Trophoblast cell (in vitro differentiated cells and primary cell): ENCODE data around the gene CFAP46.

ENCODE experiments used
- DNase-seq, 2 donors: peaks; one replicate each; pipeline ENCODE4 v3.0.0-alpha.2; 2016
- H2AFZ ChIP-seq: 2 replicates; pipeline ENCODE4 v1.6.1; 2013; ENCODE audit warnings: low read length, moderate library complexity, mild to moderate bottlenecking; ENCODE audit not compliant: insufficient read depth, poor library complexity
- H2AK5ac ChIP-seq: 2 replicates; pipeline ENCODE4 v1.6.1; 2013; ENCODE audit warnings: mild to moderate bottlenecking, low read length
- H2BK120ac ChIP-seq: 2 replicates; pipeline ENCODE4 v1.6.1; 2013; ENCODE audit warnings: low read length, mild to moderate bottlenecking, moderate library complexity; ENCODE audit not compliant: insufficient read depth, poor library complexity
- H2BK12ac ChIP-seq: 2 replicates; pipeline ENCODE4 v1.6.1; 2013; ENCODE audit warnings: mild to moderate bottlenecking, low read length, moderate library complexity
- H2BK5ac ChIP-seq: 2 replicates; pipeline ENCODE4 v1.6.1; 2013; ENCODE audit warnings: low read length, low read depth, moderate library complexity, mild to moderate bottlenecking; ENCODE audit not compliant: poor library complexity
- H3K14ac ChIP-seq: 2 replicates; pipeline ENCODE4 v1.6.1; 2013; ENCODE audit warnings: mild to moderate bottlenecking, low read length
- H3K18ac ChIP-seq: 2 replicates; pipeline ENCODE4 v1.6.1; 2013; ENCODE audit warnings: mild to moderate bottlenecking, low read length
- H3K23ac ChIP-seq: 2 replicates; pipeline ENCODE4 v1.6.1; 2013; ENCODE audit warnings: low read length
- H3K27ac ChIP-seq: 2 replicates; pipeline ENCODE4 v1.5.1; 2013; ENCODE audit warnings: low read depth, mild to moderate bottlenecking, inconsistent platforms, low read length, moderate library complexity
- H3K27me3 ChIP-seq: 2 replicates; pipeline ENCODE4 v1.6.1; 2013; ENCODE audit warnings: inconsistent platforms, mild to moderate bottlenecking, low read length, moderate library complexity; ENCODE audit not compliant: insufficient read depth
- H3K36me3 ChIP-seq, 2 experiments: 1 replicate in 1 of 2; 2 replicates in 1 of 2; pipeline ENCODE4 v1.6.1; 2013; ENCODE audit warnings: low read length in 2 of 2, mild to moderate bottlenecking in 2 of 2, moderate library complexity in 1 of 2; ENCODE audit not compliant: insufficient read depth in 2 of 2, control insufficient read depth in 1 of 2
- H3K4ac ChIP-seq: 2 replicates; pipeline ENCODE4 v1.6.1; 2013; ENCODE audit warnings: low read depth, mild to moderate bottlenecking, low read length, moderate library complexity
- H3K4me1 ChIP-seq, 2 experiments: 1 replicate in 1 of 2; 2 replicates in 1 of 2; pipeline ENCODE4 v1.6.1; 2013; ENCODE audit warnings: low read length in 2 of 2, mild to moderate bottlenecking in 2 of 2, moderate library complexity in 1 of 2; ENCODE audit not compliant: insufficient read depth in 2 of 2, control insufficient read depth in 1 of 2
- H3K4me2 ChIP-seq: 2 replicates; pipeline ENCODE4 v1.6.1; 2013; ENCODE audit warnings: inconsistent platforms, mild to moderate bottlenecking, low read length, moderate library complexity
- H3K4me3 ChIP-seq: 2 replicates; pipeline ENCODE4 v1.5.1; 2013; ENCODE audit warnings: mild to moderate bottlenecking, low read depth, low read length, inconsistent platforms
- H3K79me1 ChIP-seq: one replicate; pipeline ENCODE4 v1.6.1; 2013; ENCODE audit warnings: low read length
- H3K79me2 ChIP-seq: 2 replicates; pipeline ENCODE4 v1.6.1; 2013; ENCODE audit warnings: low read length, mild to moderate bottlenecking; ENCODE audit not compliant: control insufficient read depth, insufficient read depth, poor library complexity
- H3K9ac ChIP-seq: 2 replicates; pipeline ENCODE4 v1.6.1; 2013; ENCODE audit warnings: mild to moderate bottlenecking, low read length
- H3K9me3 ChIP-seq: 2 replicates; pipeline ENCODE4 v1.6.1; 2013; ENCODE audit warnings: low read depth, mild to moderate bottlenecking, control low read depth, inconsistent platforms, low read length; ENCODE audit not compliant: insufficient read depth
- H4K12ac ChIP-seq: 2 replicates; pipeline ENCODE4 v1.6.1; 2013; ENCODE audit warnings: low read depth, mild to moderate bottlenecking, low read length, moderate library complexity
- H4K8ac ChIP-seq: 2 replicates; pipeline ENCODE4 v1.6.1; 2013; ENCODE audit warnings: low read depth, mild to moderate bottlenecking, low read length, moderate library complexity
- H4K91ac ChIP-seq: one replicate; pipeline ENCODE4 v1.6.1; 2013; ENCODE audit warnings: low read depth, mild to moderate bottlenecking, low read length, moderate library complexity
- WGBS: extraction: QIAGEN DNeasy Blood & Tissue Kit; methylation state at CpG from one replicate; pipeline ENCODE4 v1.1.7; 2013; ENCODE audit warnings: missing lambda C conversion rate; ENCODE audit not compliant: insufficient read length, insufficient coverage; ENCODE audit errors: extremely low coverage; 5-methylcytosine and 5-hydroxymethylcytosine counted together

The CFAP46 gene

GRCh38 chr10:132856869-132857524 lies 85.4 kb downstream of the CFAP46 start:
- no peaks in the 10 kb centered on the region for H3K79me1 ChIP-seq
- H4K91ac ChIP-seq = no peak overlapping the region
- H2AFZ ChIP-seq = no peak overlapping the region
- no peaks in the 10 kb centered on the region for H3K4me1 ChIP-seq
- H2AK5ac ChIP-seq = no peak overlapping the region
- no peaks in the 10 kb centered on the region for H3K36me3 ChIP-seq
- peaks cover 5% of the 10 kb centered on the region for H3K9me3 ChIP-seq
- H3K4me3 ChIP-seq = no peak overlapping the region
- no peak overlapping the region for H3K4ac ChIP-seq
- H3K27ac ChIP-seq = no peak overlapping the region
- no CpG with 5 or more reads among the region's 13 CpGs for WGBS
- no peak overlapping the region for H3K4me2 ChIP-seq
- H3K79me2 ChIP-seq = no peaks in the 10 kb centered on the region
- no peak overlapping the region for H3K9ac ChIP-seq
- no peak overlapping the region for H3K14ac ChIP-seq
- H3K27me3 ChIP-seq = no peaks in the 10 kb centered on the region
- H4K8ac ChIP-seq = no peak overlapping the region
- H3K18ac ChIP-seq = no peak overlapping the region
- H4K12ac ChIP-seq = no peak overlapping the region
- H2BK120ac ChIP-seq = no peak overlapping the region
- no peak overlapping the region for H2BK5ac ChIP-seq
- H3K23ac ChIP-seq = no peak overlapping the region
- H2BK12ac ChIP-seq = no peak overlapping the region
- no peak for DNase-seq

- H3K4me3 ChIP-seq = no peak overlapping the region
- H4K91ac ChIP-seq = no peak overlapping the region
- no peak overlapping the region for H2AFZ ChIP-seq
- no peaks in the 10 kb centered on the region for H3K36me3 ChIP-seq
- H2BK120ac ChIP-seq = no peak overlapping the region
- H3K9ac ChIP-seq = no peak overlapping the region
- H2BK5ac ChIP-seq = no peak overlapping the region
- no peak overlapping the region for H3K18ac ChIP-seq
- DNase-seq = no peak
- no CpG with 5 or more reads among the region's 7 CpGs for WGBS
- no peaks in the 10 kb centered on the region for H3K27me3 ChIP-seq
- H3K9me3 ChIP-seq = peaks cover 12% of the 10 kb centered on the region
- H3K27ac ChIP-seq = no peak overlapping the region
- H2BK12ac ChIP-seq = no peak overlapping the region
- H2AK5ac ChIP-seq = no peak overlapping the region
- no peak overlapping the region for H4K8ac ChIP-seq
- H3K4me1 ChIP-seq = no peaks in the 10 kb centered on the region
- H3K79me1 ChIP-seq = no peaks in the 10 kb centered on the region
- H3K14ac ChIP-seq = no peak overlapping the region
- no peak overlapping the region for H3K23ac ChIP-seq
- H3K4ac ChIP-seq = no peak overlapping the region
- no peaks in the 10 kb centered on the region for H3K79me2 ChIP-seq
- H4K12ac ChIP-seq = no peak overlapping the region
- no peak overlapping the region for H3K4me2 ChIP-seq
Observed at GRCh38 chr10:132855889-132856288, 86.5 kb downstream of the CFAP46 start.

GRCh38 chr10:132851451-132851850 lies 90.9 kb downstream of the CFAP46 start:
- Histone ChIP-seq H3K79me2 (no peaks in the 10 kb centered on the region), H3K9ac (no peak overlapping the region), H3K27me3 (no peaks in the 10 kb centered on the region), H3K27ac (no peak overlapping the region), H4K91ac (no peak overlapping the region), H3K14ac (no peak overlapping the region), H2BK12ac (no peak overlapping the region), H3K36me3 (no peaks in the 10 kb centered on the region), H3K4ac (no peak overlapping the region), H3K23ac (no peak overlapping the region), H4K12ac (no peak overlapping the region), H3K4me1 (no peaks in the 10 kb centered on the region), H2AFZ (no peak overlapping the region), H3K4me3 (no peak overlapping the region), H3K79me1 (no peaks in the 10 kb centered on the region), H3K4me2 (no peak overlapping the region), H2BK120ac (no peak overlapping the region), H3K9me3 (peaks cover 8% of the 10 kb centered on the region), H3K18ac (no peak overlapping the region), H2AK5ac (no peak overlapping the region), H4K8ac (no peak overlapping the region), H2BK5ac (no peak overlapping the region)
- no peak for DNase-seq
- no CpG with 5 or more reads among the region's 22 CpGs for WGBS

- Histone ChIP-seq H3K36me3 (no peaks in the 10 kb centered on the region), H4K12ac (no peak overlapping the region), H2AFZ (no peak overlapping the region), H2BK12ac (no peak overlapping the region), H3K4ac (no peak overlapping the region), H2BK5ac (no peak overlapping the region), H3K4me2 (no peak overlapping the region), H3K4me3 (no peak overlapping the region), H3K4me1 (no peaks in the 10 kb centered on the region), H3K23ac (no peak overlapping the region), H3K18ac (no peak overlapping the region), H3K9ac (no peak overlapping the region), H2BK120ac (no peak overlapping the region), H4K8ac (no peak overlapping the region), H4K91ac (no peak overlapping the region), H3K14ac (no peak overlapping the region), H2AK5ac (no peak overlapping the region), H3K79me2 (no peaks in the 10 kb centered on the region), H3K79me1 (no peaks in the 10 kb centered on the region), H3K9me3 (peaks cover 8% of the 10 kb centered on the region), H3K27me3 (no peaks in the 10 kb centered on the region), H3K27ac (no peak overlapping the region)
- DNase-seq = no peak
- WGBS = no CpG with 5 or more reads among the region's 17 CpGs
Observed at GRCh38 chr10:132850896-132851295, 91.5 kb downstream of the CFAP46 start.
